Panc1 (cell line): ENCODE measurements around the gene MCM9. TPM values are rescaled to one million over a fixed set of nuclear protein-coding genes. Genes with fewer than 3 reads are reported as not detected.
A peak's percentile ranks its signal among the peaks of the same experiment; 100 is the strongest.

Experiments used
- ATAC-seq: fragments of 200-7000 bp; cut with Tn5 transposase; 2 replicates; pipeline ENCODE4 v1.9.1; 2020; ENCODE audit warnings: mild to moderate bottlenecking, moderate library complexity
- BruUV-seq: library from RNA; stranded (reverse); fragments of 400-500 nt; replicated peaks from 2 replicates; lab custom pipeline; 2021; lab: Mats Ljungman, UMichigan
- CTCF ChIA-PET: fragments of 300-600 bp; sonication (Branson Sonifier 250); formaldehyde crosslinking; loops from one replicate; lab custom pipeline; 2022; ENCODE audit warnings: antibody characterized with exemption; lab: Charles Lee
- POLR2A ChIA-PET: fragments of 300-600 bp; sonication (Branson Sonifier 250); formaldehyde crosslinking; loops from one replicate; lab custom pipeline; 2022; ENCODE audit warnings: antibody characterized with exemption; lab: Charles Lee
- DNase-seq: peaks from one replicate; pipeline ENCODE4 v3.0.0-alpha.2; 2010; ENCODE audit warnings: low read depth, low spot score
- H3K27ac ChIP-seq: 2 replicates; pipeline ENCODE4 v1.5.1; 2011; ENCODE audit warnings: mild to moderate bottlenecking, low read length, inconsistent platforms
- H3K27me3 ChIP-seq: fragments of 200-500 bp; sonication (Bioruptor generic); 2 replicates; pipeline ENCODE4 v1.6.0; 2014; ENCODE audit warnings: low read length, inconsistent platforms; ENCODE audit not compliant: control insufficient read depth, insufficient read depth
- H3K36me3 ChIP-seq: fragments of 200-500 bp; sonication (Bioruptor generic); 2 replicates; pipeline ENCODE4 v1.5.1; 2014; ENCODE audit warnings: inconsistent platforms, mild to moderate bottlenecking, low read length, moderate library complexity; ENCODE audit not compliant: control insufficient read depth, insufficient read depth
- H3K4me1 ChIP-seq: 2 replicates; pipeline ENCODE4 v1.5.1; 2011; ENCODE audit warnings: inconsistent platforms, mild to moderate bottlenecking, low read length, moderate library complexity; ENCODE audit not compliant: control insufficient read depth, insufficient read depth
- H3K4me3 ChIP-seq, 2 experiments: 2 replicates each; pipeline ENCODE4 v1.5.1; 2011 to 2012; ENCODE audit warnings: low read depth in 2 of 2, low read length in 2 of 2, mild to moderate bottlenecking in 2 of 2, inconsistent platforms in 1 of 2, moderate library complexity in 1 of 2
- H3K9me3 ChIP-seq: fragments of 200-500 bp; sonication (Bioruptor generic); 2 replicates; pipeline ENCODE4 v1.5.1; 2014; ENCODE audit warnings: low read depth, mild to moderate bottlenecking, inconsistent platforms, low read length, moderate library complexity; ENCODE audit not compliant: control insufficient read depth, insufficient read depth
- CTCF ChIP-seq: fragments of 450-650 bp; IDR thresholded peaks from 2 replicates; pipeline ENCODE4 v1.5.1; 2017; ENCODE audit warnings: mild to moderate bottlenecking
- POLR2AphosphoS5 ChIP-seq: IDR thresholded peaks from 2 replicates; pipeline ENCODE4 v1.6.1; 2012; ENCODE audit warnings: mild to moderate bottlenecking, low read depth, low read length, moderate library complexity
- REST ChIP-seq, 2 experiments: IDR thresholded peaks; 2 replicates each; pipeline ENCODE4 v1.6.1; 2011 to 2012; ENCODE audit warnings: low read depth in 2 of 2, control low read depth in 1 of 2, low read length in 1 of 2, mild to moderate bottlenecking in 1 of 2, moderate library complexity in 1 of 2; ENCODE audit not compliant: insufficient read depth in 1 of 2
- SIN3A ChIP-seq: IDR thresholded peaks from 2 replicates; pipeline ENCODE4 v1.6.1; 2012; ENCODE audit warnings: low read depth, mild to moderate bottlenecking, low read length, moderate library complexity, borderline replicate concordance; ENCODE audit not compliant: insufficient read depth
- TCF7L2 ChIP-seq: IDR thresholded peaks from 2 replicates; pipeline ENCODE4 v1.6.1; 2011; ENCODE audit warnings: mild to moderate bottlenecking, low read depth, low read length, inconsistent platforms
- in situ Hi-C: cut with HindIII; loops from 2 replicates; pipeline ENCODE4 v1.10.0; 2016; ENCODE audit warnings: low sequenced_read_pairs, low pct_unique_long_range_greater_than_20kb
- intact Hi-C: fragments of 100-400 bp; cut with micrococcal nuclease; formaldehyde crosslinking; loops from one replicate; pipeline ENCODE4 v1.10.0; 2022; ENCODE audit not compliant: unreplicated experiment
- total RNA-seq: library from RNA; stranded (reverse); gene quantifications from one replicate; pipeline ENCODE4 v1.2.1, GENCODE V29; 2021; ENCODE audit not compliant: unreplicated experiment

Gene MCM9
- total RNA-seq, 1 experiment from 2014 or later: 20.4 TPM

GRCh38 chr6:118785601-118786000 lies 149.4 kb downstream of the MCM9 start:
- ChIA-PET CTCF (no interaction called here), POLR2A (no interaction called here)
- in situ Hi-C loops (no loop called here), intact Hi-C loops (no loop called here)
- DNase-seq (no peak), ATAC-seq (no peak)
- H3K36me3 ChIP-seq: no peaks in the 10 kb centered on the region
- no peak overlapping the region for H3K27ac ChIP-seq
- H3K9me3 ChIP-seq: no peaks in the 10 kb centered on the region
- TF ChIP-seq TCF7L2 (no peak), CTCF (peak; percentile 20; the same call in 1 of the 2 replicates)
- no peak overlapping the region for H3K4me3 ChIP-seq
- H3K4me1 ChIP-seq: no peaks in the 10 kb centered on the region
- H3K27me3 ChIP-seq: no peaks in the 10 kb centered on the region
- no TSS peak for BruUV-seq

GRCh38 chr6:118784641-118785164 lies 150.3 kb downstream of the MCM9 start:
- ChIA-PET POLR2A (interaction anchor here (0.6 kb wide), 1 partner anchor 133 kb away, joined by 3 read pairs; the partner anchor contains the start of gene CEP85L), CTCF (no interaction called here)
- DNase-seq: no peak
- no peak for ATAC-seq
- no peak overlapping the region for H3K27ac ChIP-seq
- no peak overlapping the region for H3K4me3 ChIP-seq
- 0 out of 2 replicates have a peak, but pooled peaks cover 2% of the 10 kb centered on the region for H3K27me3 ChIP-seq
- H3K36me3 ChIP-seq: no peaks in the 10 kb centered on the region
- no peaks in the 10 kb centered on the region for H3K4me1 ChIP-seq
- BruUV-seq: no TSS peak
- in situ Hi-C loops: no loop called here
- intact Hi-C loops: no loop called here
- H3K9me3 ChIP-seq: no peaks in the 10 kb centered on the region
- TF ChIP-seq REST (IDR thresholded peaks at IDR 0.05; ENCODE audit: insufficient read depth in 1 of 2, low read depth in 2 of 2, low read length in 1 of 2): no peak
- TF ChIP-seq CTCF: no peak
- TF ChIP-seq POLR2AphosphoS5: no peak
- TF ChIP-seq TCF7L2: no peak
- TF ChIP-seq SIN3A: no peak
